ENCODE measurements around the gene USP32. TPM values are rescaled to one million over a fixed set of nuclear protein-coding genes. Genes with fewer than 3 reads are reported as not detected.
"Not testable (repeated sequence)": the region's sequence is repeated elsewhere in the genome, so short reads cannot be mapped to it uniquely, and the experiment has no call there.

USP32 gene
- total RNA-seq, 2 experiments from 2014 or later: 26.6 to 27.0 TPM

- CTCF ChIA-PET, POLR2A ChIA-PET: not testable (repeated sequence)
These were observed 77.0 kb downstream of the USP32 start for GRCh38 chr17:60314900-60315299.

DNA sequence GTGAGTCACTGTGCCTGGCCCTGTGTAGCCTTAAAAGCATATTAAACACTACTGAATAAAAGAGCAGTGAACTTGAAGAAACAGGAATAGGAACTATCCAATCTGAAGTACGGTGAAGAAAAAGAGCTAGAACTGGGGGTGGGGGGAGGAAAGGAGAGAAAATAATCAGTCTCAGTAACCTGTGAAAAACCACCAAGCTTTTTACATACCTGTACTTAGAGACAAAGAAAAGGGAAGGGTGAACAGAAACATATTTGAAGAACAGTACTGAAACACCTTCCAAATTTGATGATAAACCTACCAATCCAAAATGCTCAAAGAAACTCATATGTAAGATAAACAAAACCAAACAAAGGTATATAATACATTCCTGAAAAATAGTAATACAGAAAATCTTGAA, 77.5 kb downstream of the USP32 start:
- ChIA-PET CTCF (no interaction called here), POLR2A (no interaction called here)

GRCh38 chr17:60311936-60312335, 80.0 kb downstream of the USP32 start:
- ChIA-PET CTCF (interaction anchor here (0.6 to 1.1 kb wide), 2 partner anchors 9 to 118 kb away, joined by 3 read pairs; no protein-coding TSS in a partner anchor), POLR2A (no interaction called here)

- ChIA-PET CTCF (no interaction called here), POLR2A (no interaction called here)
These were observed 80.7 kb downstream of the USP32 start for GRCh38 chr17:60311186-60311585.

- ChIA-PET CTCF (interaction anchor here (0.6 kb wide), 1 partner anchor 1070 kb away, joined by 3 read pairs; no protein-coding TSS in a partner anchor), POLR2A (no interaction called here)
These were observed 86.8 kb downstream of the USP32 start for GRCh38 chr17:60305141-60305540.

DNA sequence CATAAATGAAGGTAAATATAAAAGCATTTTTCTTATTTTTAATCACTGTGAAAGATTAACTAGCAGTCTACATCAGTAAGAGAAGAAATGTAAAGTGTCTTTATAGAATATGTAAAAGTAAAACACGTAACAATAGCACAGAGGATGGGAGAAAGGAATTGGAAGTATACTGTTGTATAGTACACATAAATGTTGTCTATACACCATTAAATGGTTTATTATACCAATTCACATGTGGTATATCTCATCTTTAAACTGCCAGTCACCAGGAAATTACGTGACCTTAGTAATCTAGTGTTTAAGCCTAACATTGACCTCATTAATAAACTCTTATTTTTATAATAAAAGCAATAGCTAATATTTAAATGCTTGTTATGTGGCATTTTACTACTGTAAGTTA, 87.4 kb downstream of the USP32 start:
- POLR2A ChIA-PET: interaction anchor here (0.6 kb wide), 1 partner anchor 254 kb away, joined by 6 read pairs; no protein-coding TSS in a partner anchor
- CTCF ChIA-PET: interaction anchor here (0.6 kb wide), 1 partner anchor 114 kb away, joined by 3 read pairs; no protein-coding TSS in a partner anchor

- CTCF ChIA-PET: no interaction called here
These were observed 88.4 kb downstream of the USP32 start for GRCh38 chr17:60303406-60304099.

GRCh38 chr17:60301649-60302048, 90.3 kb downstream of the USP32 start:
- ChIA-PET CTCF (interaction anchor here (1.4 kb wide), 1 partner anchor 11 kb away, joined by 3 read pairs; no protein-coding TSS in a partner anchor), POLR2A (no interaction called here)

More at GRCh38 chr17:60303406-60304099, 88.4 kb downstream of the USP32 start:
- POLR2A ChIA-PET: no interaction called here

DNA sequence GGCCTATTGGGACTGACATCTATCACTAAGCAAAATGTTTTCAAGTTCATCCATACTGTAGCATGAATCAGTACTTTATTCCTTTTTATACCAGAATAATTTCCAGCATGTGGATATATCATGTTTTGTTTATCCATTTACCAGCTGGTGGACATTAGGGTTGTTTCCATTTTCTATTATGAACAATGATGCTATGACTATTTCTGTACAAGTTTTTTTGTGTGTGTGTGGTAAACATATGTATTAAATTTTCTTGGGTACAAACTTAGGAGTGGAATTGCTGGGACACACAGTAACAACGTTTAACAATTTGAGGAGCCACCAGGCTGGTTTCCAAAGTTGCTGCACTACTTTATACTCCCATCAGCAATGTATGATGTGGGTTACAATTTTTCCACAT, 91.0 kb downstream of the USP32 start:
- POLR2A ChIA-PET: no interaction called here
- CTCF ChIA-PET: interaction anchor here (1.4 kb wide), 1 partner anchor 12 kb away, joined by 3 read pairs; no protein-coding TSS in a partner anchor

DNA sequence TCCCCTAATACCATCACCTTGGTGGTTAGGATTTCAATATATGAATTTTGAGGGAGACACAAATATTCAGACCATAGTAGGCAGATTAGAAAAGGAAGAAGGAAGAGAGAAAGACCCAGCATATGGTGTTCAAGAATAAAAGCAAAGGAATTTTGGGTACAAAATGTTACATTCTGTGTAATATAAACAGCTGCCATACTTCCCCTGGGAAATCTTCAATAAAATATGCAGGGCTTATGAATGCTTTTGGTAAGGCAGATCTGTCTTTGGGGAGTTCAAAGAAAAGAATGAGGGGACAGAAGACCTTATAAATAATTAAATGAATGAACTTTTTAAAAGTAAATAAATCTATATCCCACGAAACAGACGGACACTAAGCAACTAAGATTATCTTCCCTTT, 91.9 kb downstream of the USP32 start:
- ChIA-PET CTCF (no interaction called here), POLR2A (no interaction called here)

- ChIA-PET CTCF (no interaction called here), POLR2A (no interaction called here)
These were observed 94.1 kb downstream of the USP32 start for GRCh38 chr17:60297760-60298401.

DNA sequence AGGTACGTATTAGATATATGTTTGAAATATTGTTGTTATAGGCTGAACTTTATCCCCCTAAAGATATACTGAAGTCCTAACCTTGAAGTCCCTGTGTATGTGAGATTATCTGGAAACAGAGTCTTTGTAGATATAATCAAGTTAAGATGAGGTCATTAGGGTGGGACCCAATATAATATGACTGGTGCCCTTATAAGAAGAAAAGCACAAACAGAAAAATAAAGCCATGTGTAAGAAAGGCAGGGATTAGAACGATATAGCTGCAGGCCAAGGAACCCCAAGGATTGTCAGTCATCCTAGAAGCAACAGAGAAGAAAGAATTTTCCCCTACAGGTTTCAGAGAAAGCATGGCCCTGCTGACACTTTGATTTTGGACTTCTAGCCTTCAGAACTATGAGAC, 95.8 kb downstream of the USP32 start:
- CTCF ChIA-PET: no interaction called here
- POLR2A ChIA-PET: no interaction called here

DNA sequence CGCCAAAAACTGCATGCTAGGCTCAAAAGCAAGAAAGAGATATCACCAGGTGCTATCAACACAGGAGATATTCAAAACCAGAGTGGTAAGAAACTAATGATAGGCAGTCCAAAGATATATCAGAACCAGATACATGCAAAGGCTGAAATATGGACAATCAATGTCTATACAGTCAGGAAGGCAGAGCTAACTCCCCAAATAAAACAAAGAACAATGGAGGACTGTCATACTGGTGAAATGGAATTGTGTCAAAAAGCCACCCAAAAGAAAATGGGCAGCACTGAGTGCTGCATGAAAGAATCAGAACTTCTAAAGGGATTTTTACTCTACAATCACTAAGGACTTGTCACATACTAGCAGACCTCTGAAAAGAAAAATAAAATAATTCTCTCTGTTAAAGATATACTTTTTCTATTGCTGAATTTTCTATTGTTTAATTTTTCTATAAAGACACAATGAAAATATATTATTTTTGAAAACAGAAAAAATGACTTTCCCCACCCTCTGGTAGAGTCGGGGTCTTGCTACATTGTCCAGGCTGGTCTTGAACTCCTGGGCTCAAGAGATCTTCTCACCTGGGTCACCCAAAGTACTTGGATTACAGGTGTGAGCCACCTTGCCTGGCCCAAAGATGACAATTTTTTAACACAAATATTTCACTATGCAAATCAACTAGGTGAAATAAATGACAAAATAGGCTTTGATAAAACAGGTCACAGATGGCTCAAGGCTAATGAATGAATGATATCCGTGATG, 98.2 kb downstream of the USP32 start:
- ChIA-PET CTCF (no interaction called here), POLR2A (no interaction called here)

GRCh38 chr17:60292697-60293096, 99.2 kb downstream of the USP32 start:
- POLR2A ChIA-PET: no interaction called here

DNA sequence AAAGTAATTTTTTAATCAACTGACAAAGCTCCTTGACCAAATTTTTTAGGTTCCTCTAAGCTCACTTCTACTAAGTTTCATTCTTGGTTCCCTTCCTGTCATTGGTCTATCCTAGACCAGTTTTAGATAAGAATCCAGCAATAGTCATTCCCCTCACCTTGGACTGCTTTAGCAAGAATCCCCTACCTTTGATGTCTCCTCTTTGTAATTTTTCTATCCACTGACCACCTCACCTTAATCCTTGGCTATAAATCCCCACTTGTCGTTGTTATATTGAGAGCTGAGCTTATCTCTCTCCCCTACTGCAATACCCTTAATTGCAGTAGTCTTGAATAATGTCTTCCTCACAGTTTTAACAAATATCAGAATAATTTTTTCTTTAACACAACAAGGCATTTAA, 107.2 kb downstream of the USP32 start:
- CTCF ChIA-PET: interaction anchor here (0.7 kb wide), 1 partner anchor 17 kb away, joined by 3 read pairs; no protein-coding TSS in a partner anchor
- POLR2A ChIA-PET: no interaction called here

More at GRCh38 chr17:60292697-60293096, 99.2 kb downstream of the USP32 start:
- CTCF ChIA-PET: no interaction called here

DNA sequence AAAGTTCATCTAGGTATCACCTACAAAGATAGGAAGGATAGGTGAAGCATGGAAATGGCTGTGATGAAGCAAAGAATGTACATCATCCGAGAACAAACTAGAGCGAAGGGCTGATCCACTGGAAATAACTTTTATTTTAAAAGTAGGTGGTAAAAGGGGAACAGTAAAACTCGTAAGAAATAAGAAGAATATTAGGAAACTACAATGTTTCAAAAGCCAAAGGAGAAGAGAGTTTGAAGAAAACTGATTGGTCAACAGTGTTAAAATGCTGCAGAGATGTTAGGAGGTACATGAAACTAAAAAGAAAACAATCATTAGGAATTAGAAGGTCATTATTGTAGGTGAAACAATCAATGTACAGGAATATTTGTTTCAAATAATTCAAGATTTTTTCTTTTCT, 108.1 kb downstream of the USP32 start:
- ChIA-PET POLR2A (no interaction called here), CTCF (interaction anchor here (0.7 kb wide), 1 partner anchor 16 kb away, joined by 3 read pairs; no protein-coding TSS in a partner anchor)

DNA sequence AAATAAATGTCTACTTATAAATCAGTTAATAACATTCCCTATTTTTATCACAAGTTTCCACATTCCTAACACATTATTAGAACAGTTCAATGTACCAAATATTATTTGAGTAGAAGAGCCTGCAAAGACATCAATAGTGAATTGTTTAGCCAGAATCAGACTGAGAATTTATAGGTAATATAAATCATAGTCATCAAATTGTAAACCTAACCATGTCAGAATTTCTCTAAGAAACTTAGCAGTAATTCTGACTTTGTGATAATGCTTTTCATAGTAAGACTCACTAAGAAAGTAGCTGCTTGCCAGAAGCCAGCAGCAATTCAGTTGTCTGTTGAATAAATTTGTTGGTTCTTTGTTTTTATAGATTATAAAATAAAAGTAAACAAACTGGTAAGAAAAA, 111.3 kb downstream of the USP32 start:
- POLR2A ChIA-PET: no interaction called here

DNA sequence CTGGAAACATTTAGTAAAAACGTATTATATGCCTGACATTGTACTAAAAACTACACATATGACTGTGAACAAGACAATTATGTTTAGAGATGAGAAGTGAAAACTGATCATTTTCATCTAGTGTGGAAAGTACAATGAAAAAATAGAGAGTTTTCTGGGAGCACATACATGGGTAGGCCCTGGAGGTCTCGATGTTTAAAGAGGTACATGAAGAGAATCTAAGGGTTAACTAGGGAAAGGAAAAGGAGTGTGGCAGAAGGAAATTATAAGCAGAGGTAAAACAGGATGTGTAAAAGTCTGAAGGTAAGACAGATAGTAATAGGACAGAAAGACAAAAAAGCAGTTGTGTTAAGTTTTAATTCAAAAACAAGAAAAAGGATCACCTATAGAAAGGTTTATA, 113.7 kb downstream of the USP32 start:
- ChIA-PET CTCF (no interaction called here), POLR2A (no interaction called here)

More for the DNA sequence above, 111.3 kb downstream of the USP32 start:
- CTCF ChIA-PET: no interaction called here

GRCh38 chr17:60277258-60277657, 114.7 kb downstream of the USP32 start:
- ChIA-PET POLR2A (no interaction called here), CTCF (no interaction called here)

- CTCF ChIA-PET: no interaction called here
- POLR2A ChIA-PET: no interaction called here
These were observed 122.5 kb downstream of the USP32 start for GRCh38 chr17:60269417-60269816.

DNA sequence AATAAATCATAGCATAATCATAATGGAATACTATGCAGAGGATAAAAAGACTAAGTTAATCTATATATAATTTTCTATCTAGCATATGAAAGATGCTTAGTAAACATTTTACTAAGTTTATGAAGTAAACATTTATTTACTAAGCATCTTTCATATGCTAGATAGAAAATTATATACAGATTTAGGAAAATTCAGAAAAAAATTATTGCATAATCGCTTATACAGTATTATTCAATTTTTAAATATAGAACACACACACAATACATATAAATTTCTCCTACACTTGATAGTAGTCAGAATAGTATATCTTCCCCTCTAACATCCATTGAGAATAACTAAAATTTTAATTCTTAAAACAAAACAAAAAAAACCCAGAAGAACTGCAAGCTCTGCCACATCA, 131.4 kb downstream of the USP32 start:
- ChIA-PET POLR2A (no interaction called here), CTCF (interaction anchor here (0.6 kb wide), 1 partner anchor 147 kb away, joined by 4 read pairs; no protein-coding TSS in a partner anchor)
